ENCODE results near the gene HSD17B11.

GRCh38 chr4:87406462-87406861 lies 15.5 kb upstream of the HSD17B11 start:
- TF ChIP-seq CTCF (IDR thresholded peaks at IDR 0.05) = no peak
- TF ChIP-seq POLR2A (IDR thresholded peaks at IDR 0.05; ENCODE audit: low read length) = no peak
- TF ChIP-seq PBX3 (IDR thresholded peaks at IDR 0.05) = no peak
- TF ChIP-seq ESRRA (IDR thresholded peaks at IDR 0.05; ENCODE audit: borderline replicate concordance, low read length) = no peak
- TF ChIP-seq HDAC2 (IDR thresholded peaks at IDR 0.05) = no peak
- TF ChIP-seq FOSL2 (IDR thresholded peaks at IDR 0.05) = no peak
- no peak for TF ChIP-seq FOSL2 (CRISPR knock-in tag; IDR thresholded peaks at IDR 0.05)
- TF ChIP-seq HMGXB4 (CRISPR knock-in tag; IDR thresholded peaks at IDR 0.05; ENCODE audit: borderline replicate concordance) = no peak
- no peak for TF ChIP-seq NR3C1 (IDR thresholded peaks at IDR 0.05)
- TF ChIP-seq BHLHE40 (IDR thresholded peaks at IDR 0.05; ENCODE audit: low read depth, low read length) = no peak
- TF ChIP-seq REST (IDR thresholded peaks at IDR 0.05) = no peak
- TF ChIP-seq ZFP36 (IDR thresholded peaks at IDR 0.05; ENCODE audit: borderline replicate concordance, partially characterized antibody) = no peak
- no peak for TF ChIP-seq ZC3H11A (IDR thresholded peaks at IDR 0.05)
- TF ChIP-seq MAX (IDR thresholded peaks at IDR 0.05) = no peak
- no peak for TF ChIP-seq E2F6 (IDR thresholded peaks at IDR 0.05; ENCODE audit: borderline replicate concordance, low read depth)
